Measurements from ENCODE around the gene SPARCL1. TPM values are rescaled to one million over a fixed set of nuclear protein-coding genes. Genes with fewer than 3 reads are reported as not detected.
A peak's percentile ranks its signal among the peaks of the same experiment; 100 is the strongest.

The SPARCL1 gene
- total RNA-seq, 2 experiments from 2014 or later = not detected

- H3K27me3 ChIP-seq (ENCODE audit: control insufficient read depth in 1 of 2, insufficient read depth in 2 of 2, low read length in 2 of 2) = no peaks in the 10 kb centered on the region
- no peaks in the 10 kb centered on the region for H3K36me3 Mint-ChIP-seq (ENCODE audit: low read depth)
- peaks cover 26% of the 10 kb centered on the region for H3K4me1 Mint-ChIP-seq (ENCODE audit: low read depth)
- ATAC-seq (ENCODE audit: poor library complexity) = peak; percentile 90
- peak overlapping the region; percentile 68 for H3K27ac Mint-ChIP-seq
- no peaks in the 10 kb centered on the region for H3K9me3 ChIP-seq (ENCODE audit: control insufficient read depth in 1 of 2, insufficient read depth in 1 of 2, low read length in 2 of 2)
- no peak overlapping the region for H3K4me3 ChIP-seq (ENCODE audit: low read length)
- TF ChIP-seq, protein P1, sequence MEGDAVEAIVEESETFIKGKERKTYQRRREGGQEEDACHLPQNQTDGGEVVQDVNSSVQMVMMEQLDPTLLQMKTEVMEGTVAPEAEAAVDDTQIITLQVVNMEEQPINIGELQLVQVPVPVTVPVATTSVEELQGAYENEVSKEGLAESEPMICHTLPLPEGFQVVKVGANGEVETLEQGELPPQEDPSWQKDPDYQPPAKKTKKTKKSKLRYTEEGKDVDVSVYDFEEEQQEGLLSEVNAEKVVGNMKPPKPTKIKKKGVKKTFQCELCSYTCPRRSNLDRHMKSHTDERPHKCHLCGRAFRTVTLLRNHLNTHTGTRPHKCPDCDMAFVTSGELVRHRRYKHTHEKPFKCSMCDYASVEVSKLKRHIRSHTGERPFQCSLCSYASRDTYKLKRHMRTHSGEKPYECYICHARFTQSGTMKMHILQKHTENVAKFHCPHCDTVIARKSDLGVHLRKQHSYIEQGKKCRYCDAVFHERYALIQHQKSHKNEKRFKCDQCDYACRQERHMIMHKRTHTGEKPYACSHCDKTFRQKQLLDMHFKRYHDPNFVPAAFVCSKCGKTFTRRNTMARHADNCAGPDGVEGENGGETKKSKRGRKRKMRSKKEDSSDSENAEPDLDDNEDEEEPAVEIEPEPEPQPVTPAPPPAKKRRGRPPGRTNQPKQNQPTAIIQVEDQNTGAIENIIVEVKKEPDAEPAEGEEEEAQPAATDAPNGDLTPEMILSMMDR (IDR thresholded peaks at IDR 0.05) = no peak
- H3K36me3 ChIP-seq (ENCODE audit: insufficient read depth, low read length) = no peaks in the 10 kb centered on the region
- intact Hi-C loops (cut with DNase I, micrococcal nuclease) = no loop called here
- peaks cover 16% of the 10 kb centered on the region for H3K4me1 ChIP-seq (ENCODE audit: insufficient read depth, low read length)
- no peaks in the 10 kb centered on the region for H3K27me3 Mint-ChIP-seq
- no peaks in the 10 kb centered on the region for H3K9me3 Mint-ChIP-seq
- DNase-seq = peak in 11 of 14 experiments; percentile 1 to 76 (median 9)
- H3K4me3 Mint-ChIP-seq = peak overlapping the region; percentile 20
- POLR2A ChIA-PET = no interaction called here
- CTCF ChIA-PET = no interaction called here
- no peak overlapping the region for H3K27ac ChIP-seq (ENCODE audit: low read depth in 1 of 2, low read length in 2 of 2)
These were observed 30.1 kb upstream of the SPARCL1 start for GRCh38 chr4:87559090-87559837.

- Mint-ChIP-seq H3K4me1 (ENCODE audit: low read depth) (peaks cover 26% of the 10 kb centered on the region), H3K27ac (no peak overlapping the region), H3K4me3 (no peak overlapping the region), H3K27me3 (no peaks in the 10 kb centered on the region), H3K9me3 (no peaks in the 10 kb centered on the region), H3K36me3 (ENCODE audit: low read depth) (no peaks in the 10 kb centered on the region)
- Histone ChIP-seq H3K36me3 (ENCODE audit: insufficient read depth, low read length) (no peaks in the 10 kb centered on the region), H3K4me1 (ENCODE audit: insufficient read depth, low read length) (peaks cover 16% of the 10 kb centered on the region), H3K27ac (ENCODE audit: low read depth in 1 of 2, low read length in 2 of 2) (no peak overlapping the region), H3K4me3 (ENCODE audit: low read length) (no peak overlapping the region), H3K27me3 (ENCODE audit: control insufficient read depth in 1 of 2, insufficient read depth in 2 of 2, low read length in 2 of 2) (no peaks in the 10 kb centered on the region), H3K9me3 (ENCODE audit: control insufficient read depth in 1 of 2, insufficient read depth in 1 of 2, low read length in 2 of 2) (no peaks in the 10 kb centered on the region)
- intact Hi-C loops (cut with DNase I, micrococcal nuclease) = no loop called here
- ATAC-seq (ENCODE audit: poor library complexity) = no peak
- no peak for DNase-seq
- TF ChIP-seq, protein P1 (IDR thresholded peaks at IDR 0.05) = no peak
- ChIA-PET CTCF (no interaction called here), POLR2A (no interaction called here)
These were observed 28.2 kb upstream of the SPARCL1 start for GRCh38 chr4:87557348-87557747.

DNA sequence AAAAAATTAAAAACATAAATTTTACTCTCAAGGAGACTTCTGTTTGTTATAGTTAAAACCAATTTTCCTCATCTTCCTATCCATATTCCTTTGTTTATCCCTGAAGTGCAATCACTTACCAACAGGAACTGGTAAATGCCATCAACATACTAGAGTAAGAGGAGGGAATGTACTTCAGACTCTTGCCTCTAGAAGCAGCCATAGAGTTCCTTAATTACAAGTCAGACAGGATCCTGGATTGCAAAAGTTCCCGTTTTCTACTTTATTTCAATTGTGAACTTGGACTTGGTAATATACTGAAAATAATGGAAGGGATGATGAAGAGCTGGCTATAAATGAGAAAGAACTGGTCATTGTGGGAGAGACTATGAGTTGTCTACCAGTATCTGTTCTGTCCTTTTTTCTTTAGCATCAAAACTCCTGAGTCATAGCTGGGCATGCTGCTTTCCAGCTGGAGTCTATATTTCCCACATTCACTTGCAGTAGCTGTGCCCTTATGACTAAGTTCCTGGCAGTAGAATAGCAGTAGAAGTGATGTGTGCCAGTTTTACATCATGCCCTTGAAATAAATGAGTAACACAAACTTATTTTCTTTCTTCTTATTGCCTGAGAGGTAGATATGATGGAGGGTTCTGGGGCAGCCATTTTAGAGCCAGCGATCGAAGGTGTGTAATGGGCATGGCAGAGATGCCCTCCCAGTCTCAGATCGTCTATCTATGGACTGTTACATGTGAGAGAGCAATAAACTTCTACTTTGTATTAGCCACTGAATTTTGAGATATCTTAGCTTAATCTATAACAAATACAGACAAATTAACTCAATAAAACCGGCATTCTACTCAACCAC lies 26.8 kb upstream of the SPARCL1 start:
- Mint-ChIP-seq H3K27me3 (no peaks in the 10 kb centered on the region), H3K36me3 (ENCODE audit: low read depth) (no peaks in the 10 kb centered on the region), H3K27ac (no peak overlapping the region), H3K4me1 (ENCODE audit: low read depth) (peaks cover 23% of the 10 kb centered on the region), H3K9me3 (no peaks in the 10 kb centered on the region), H3K4me3 (no peak overlapping the region)
- DNase-seq (no peak), ATAC-seq (ENCODE audit: poor library complexity) (no peak)
- ChIA-PET CTCF (no interaction called here), POLR2A (no interaction called here)
- Histone ChIP-seq H3K4me1 (ENCODE audit: insufficient read depth, low read length) (peaks cover 16% of the 10 kb centered on the region), H3K36me3 (ENCODE audit: insufficient read depth, low read length) (no peaks in the 10 kb centered on the region), H3K4me3 (ENCODE audit: low read length) (no peak overlapping the region), H3K9me3 (ENCODE audit: control insufficient read depth in 1 of 2, insufficient read depth in 1 of 2, low read length in 2 of 2) (no peaks in the 10 kb centered on the region), H3K27ac (ENCODE audit: low read depth in 1 of 2, low read length in 2 of 2) (no peak overlapping the region), H3K27me3 (ENCODE audit: control insufficient read depth in 1 of 2, insufficient read depth in 2 of 2, low read length in 2 of 2) (no peaks in the 10 kb centered on the region)
- intact Hi-C loops (cut with DNase I, micrococcal nuclease) = no loop called here
- TF ChIP-seq, protein P1 (IDR thresholded peaks at IDR 0.05) = no peak
